HG03045 (cell line): ENCODE data around the gene FOXO3.

Experiments used
- ATAC-seq: cut with Tn5 transposase; IDR thresholded peaks from one replicate; pipeline ENCODE4 v1.9.1; 2021; ENCODE audit warnings: mild to moderate bottlenecking, moderate library complexity; ENCODE audit not compliant: unreplicated experiment

Gene FOXO3

DNA sequence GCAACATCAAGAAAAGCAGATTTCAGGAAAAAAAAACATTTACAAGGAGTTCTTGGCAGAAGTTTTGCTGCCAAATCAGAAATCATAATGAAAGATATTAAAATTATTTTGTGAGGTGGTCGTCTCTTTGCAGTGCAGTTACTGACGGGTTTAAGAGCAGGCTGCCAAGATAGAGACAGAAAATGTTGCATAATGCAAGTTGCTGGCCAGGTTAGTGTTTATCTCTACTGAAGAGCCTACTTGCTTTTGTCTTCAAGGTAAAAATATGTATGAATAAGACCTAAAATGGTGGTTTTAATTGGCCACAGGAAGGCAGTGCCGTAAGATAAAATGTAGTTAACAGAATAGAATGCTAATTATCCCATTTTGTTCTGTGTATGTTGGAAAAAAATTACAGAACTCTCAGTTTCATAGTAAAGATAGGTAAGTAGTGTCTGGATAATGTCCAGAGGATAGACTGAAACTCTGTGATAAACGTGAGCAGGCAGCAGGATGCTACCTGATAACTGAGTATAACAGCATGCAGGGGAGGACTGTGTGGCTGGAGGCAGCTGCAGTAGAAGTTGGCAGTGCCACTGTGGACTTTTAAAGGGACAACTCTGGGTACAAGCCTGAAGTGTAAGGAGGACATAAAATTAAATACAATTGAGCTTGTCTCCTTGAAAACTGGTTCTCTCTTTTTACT is 13.9 kb downstream of the FOXO3 start:
- ATAC-seq: no peak

DNA sequence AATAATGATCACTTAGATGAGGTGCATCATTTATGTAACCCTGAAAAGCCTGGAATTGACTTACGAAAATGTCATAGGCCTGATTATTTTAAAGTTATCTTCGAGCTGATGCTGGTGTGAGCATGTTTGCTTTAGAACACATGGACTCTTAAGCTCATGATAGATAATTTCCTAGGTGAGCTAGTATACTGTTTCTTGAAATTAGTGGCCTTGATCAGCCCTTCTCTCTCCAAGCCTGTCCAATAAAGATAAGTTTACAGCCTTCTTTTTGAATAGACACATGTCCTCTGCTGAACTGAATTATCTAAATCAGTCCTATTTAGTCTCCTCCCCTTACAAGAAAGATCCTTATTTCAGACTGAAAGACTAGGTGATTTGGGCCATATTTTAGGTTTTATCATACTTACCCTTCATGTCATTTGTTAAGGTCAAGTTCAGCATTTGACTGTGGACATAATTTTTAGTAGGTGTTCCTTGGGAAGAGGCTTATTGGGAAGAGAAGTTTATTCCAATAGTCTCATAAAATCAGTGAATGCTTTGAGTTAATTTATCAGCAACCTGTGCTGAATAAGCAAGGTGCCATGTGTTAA is 15.3 kb downstream of the FOXO3 start:
- ATAC-seq: no peak

DNA sequence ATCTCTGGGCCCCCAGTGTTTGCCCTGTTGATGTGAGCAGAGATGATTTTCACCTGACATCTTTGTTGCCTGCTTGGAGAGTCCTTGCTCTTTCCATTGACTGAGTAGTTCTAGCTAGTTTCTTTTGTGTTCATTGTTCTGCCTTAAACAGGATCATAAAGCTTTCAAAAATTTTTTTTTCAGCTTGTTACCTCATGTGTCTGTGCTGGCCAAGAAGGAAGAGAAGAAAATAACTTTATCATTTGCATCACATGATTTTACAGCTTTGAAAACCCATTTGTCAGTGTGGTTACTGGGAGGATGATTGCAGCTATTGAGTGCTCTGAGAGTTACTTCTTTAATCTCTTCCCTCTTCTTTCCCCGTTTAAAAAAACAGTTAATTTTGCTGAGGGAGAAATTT is 16.0 kb downstream of the FOXO3 start:
- ATAC-seq: no peak

DNA sequence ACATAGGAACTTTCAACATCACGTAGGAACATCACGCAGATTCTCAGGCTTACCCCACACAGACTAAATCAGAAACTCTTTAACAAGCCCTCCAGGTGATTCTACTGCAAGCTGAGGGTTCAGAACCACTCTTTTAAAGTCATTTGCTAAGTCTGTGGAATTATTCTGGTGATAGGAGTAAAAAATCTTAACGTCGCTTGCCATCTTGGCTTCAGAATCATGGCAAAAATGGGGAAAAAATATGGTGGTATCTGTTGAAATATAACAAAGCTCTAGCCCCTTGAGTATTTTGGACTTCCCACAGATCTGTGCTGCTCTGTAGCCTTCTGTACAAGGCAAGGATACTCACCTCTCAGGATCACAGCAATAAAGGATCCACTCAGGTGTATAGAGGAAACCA is 17.4 kb downstream of the FOXO3 start:
- no peak for ATAC-seq

DNA sequence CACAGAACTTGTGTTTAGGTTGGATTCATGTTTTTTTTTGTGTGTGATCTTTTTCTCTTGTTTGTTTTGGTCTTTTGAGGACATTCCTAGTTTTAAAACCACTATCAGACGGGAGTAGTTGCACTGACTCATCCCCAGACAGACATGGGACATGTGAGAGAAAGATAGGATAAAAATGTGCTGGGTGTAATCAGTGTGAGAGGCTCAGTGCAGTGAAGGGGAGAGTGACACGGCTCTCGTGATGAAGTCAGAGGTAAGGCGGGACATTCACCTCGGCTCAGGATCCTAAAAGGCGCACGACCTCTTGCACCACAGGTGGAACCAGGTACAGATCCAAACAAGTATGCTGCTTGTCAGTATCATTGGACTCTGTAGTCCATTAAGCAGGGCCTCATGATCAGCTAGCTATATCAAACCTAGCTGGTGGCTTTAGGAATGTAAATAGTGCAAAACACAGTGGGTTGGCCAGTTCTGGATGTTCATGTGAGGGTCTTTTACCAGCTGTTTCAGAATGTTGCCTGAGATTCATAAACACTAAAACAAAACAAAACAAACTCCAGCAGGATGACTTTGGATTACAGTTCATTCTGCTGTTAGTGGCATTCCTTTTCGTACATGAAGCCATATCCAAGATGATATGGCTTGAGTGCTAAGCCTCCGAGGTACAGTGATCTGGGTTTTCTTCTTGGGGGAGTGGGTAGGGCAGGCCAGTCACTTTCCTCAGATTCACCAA is 18.0 kb downstream of the FOXO3 start:
- no peak for ATAC-seq

DNA sequence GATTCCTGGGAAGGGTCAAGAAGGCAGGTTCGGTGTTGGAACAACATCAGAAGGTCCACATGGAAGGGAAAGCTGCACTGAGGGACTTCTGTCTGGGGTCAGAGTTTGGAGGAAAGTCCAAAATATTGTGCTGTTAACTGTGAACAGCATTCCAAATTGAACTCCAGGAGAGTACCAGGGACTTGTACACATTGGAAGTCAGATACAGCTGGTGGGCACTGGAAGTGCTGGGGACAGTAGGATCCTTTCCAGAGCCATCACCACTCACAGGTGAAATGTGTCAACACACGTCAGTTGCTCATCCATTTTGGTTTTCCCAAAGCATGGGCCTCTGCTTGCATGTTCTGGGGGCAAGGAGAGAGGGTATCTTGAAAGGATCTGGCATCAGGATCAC is 18.6 kb downstream of the FOXO3 start:
- ATAC-seq: no peak

DNA sequence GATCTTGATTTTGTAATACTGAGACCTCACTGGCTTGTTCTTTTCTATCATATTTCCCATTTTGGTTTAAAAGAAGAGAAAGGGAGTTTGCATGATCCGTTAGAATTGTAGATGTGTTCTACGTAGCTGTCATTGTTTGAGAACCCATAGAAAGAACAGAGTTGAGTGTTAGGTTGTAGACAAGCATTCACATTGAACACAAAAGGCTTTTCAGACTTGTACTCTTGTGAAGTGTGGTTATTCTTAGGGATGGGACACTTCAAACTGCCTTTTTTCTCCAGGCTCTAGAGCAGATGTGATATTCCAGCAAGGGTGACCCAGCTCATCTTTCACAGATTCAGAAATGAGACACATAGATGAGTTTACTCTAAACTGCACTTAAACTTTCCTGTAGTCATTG is 19.9 kb downstream of the FOXO3 start:
- ATAC-seq: no peak

DNA sequence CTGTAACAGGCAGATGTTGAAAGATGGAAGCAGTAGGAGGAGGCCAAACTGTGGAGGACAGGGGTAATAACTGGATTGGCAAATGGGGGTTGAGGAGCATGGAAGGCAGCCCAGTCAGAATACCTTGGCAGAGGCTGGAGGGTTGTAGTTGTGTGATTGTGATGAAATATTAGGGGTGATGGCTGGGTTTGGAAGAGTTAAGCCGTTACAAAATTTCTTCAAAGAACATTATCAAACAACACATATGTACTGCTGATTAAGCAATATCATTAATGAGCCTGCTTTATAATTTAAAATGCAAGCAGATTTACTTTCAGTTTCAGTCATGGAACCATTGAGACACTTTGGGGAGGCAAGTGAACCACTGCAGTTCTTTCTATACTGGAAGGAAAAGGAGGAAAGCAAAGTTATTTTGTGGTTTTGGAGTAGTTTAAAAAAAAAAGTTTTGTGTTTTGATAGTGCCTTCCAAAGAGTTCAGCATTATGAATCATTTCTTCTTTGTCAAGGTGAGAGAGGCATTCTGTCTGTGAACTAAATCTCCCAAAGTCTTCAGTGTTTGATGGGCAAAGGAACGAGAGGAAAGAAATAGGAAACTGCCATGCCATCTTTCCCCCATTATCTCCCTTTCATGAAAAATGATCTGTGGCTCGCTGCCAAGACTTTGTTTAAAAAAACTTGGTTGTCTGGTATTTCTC is 20.7 kb downstream of the FOXO3 start:
- ATAC-seq: no peak

DNA sequence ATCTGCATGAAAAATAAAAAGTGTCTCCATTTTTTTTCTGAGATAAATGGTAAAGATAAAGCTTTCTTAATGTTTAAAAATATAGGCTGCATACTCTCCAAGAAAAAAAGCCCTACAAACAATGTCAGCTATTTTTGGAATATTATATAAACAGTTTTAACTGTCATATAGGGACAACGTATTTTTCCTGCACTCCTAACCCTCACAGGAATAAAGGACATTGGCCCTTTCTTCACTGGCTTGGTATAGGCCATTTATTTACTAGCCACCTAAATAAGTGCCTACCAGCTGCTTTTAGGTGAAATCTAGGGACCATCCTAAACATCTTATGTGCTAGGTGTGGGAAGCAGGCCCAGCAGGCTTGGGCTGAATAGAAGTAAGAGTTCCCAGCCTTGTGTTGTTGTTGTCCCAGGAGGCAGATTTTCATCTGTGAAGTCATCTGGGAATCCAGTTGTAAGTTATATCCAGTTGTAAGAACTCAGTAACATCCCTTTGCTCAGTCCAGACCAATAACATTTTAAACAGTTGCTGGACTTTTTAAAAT is 21.3 kb downstream of the FOXO3 start:
- ATAC-seq: no peak

DNA sequence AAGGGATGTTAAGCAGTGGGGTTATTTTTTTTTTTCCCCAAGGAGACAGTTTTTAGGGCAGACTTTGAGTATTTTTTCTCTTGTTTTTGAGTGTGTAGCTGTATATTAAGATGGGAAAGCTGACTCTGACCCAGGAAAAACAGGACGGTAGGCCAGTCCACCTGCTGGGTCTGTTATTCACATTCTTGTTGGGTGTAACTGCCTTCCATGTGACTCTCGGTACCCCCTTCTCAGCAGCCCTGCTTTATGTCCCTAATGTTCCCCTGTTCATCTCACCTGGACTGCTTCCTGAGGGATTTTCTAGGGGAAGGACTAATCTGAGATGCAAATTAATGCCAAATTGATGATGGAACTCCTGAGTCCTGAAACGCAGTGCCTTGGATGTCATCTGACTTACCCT is 21.9 kb downstream of the FOXO3 start:
- no peak for ATAC-seq

DNA sequence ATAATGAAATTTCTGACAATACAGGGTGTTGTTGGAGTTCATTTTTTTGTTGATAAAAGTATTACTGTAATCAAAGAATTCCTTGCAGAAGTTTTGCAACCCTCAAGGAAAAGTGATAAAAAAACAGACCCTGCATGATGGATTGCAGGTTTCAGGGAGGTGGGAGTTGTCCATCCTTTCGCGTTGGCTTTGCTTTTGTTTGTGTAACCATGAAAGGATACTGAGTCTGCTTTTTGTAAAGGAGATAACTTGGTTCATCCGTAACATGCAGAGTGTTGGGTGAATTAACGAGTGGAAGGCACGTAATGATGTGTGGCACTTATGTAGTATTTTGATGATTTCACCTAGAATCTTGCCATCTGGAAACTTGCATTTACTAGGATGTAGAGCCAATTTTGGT is 23.6 kb downstream of the FOXO3 start:
- no peak for ATAC-seq

DNA sequence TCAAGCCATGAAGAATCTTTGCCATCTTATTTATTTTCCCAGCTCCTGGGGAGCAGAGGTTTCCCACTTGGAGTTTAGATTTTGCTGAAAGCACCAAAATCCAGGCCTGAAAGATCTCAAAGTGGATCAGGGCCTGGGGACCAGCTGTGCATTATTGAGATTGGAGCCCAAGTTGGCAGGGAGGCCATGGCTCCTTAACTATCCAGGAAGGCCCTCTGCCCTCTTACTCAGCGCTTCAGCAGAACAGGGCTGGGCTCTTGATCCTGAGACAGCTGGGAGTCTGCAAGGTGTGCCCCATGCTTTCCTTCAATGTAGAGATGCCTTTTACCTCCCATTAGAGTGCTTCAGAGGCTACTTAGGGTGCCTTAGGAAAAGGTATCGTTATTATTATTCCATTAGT is 24.6 kb downstream of the FOXO3 start:
- ATAC-seq: no peak

DNA sequence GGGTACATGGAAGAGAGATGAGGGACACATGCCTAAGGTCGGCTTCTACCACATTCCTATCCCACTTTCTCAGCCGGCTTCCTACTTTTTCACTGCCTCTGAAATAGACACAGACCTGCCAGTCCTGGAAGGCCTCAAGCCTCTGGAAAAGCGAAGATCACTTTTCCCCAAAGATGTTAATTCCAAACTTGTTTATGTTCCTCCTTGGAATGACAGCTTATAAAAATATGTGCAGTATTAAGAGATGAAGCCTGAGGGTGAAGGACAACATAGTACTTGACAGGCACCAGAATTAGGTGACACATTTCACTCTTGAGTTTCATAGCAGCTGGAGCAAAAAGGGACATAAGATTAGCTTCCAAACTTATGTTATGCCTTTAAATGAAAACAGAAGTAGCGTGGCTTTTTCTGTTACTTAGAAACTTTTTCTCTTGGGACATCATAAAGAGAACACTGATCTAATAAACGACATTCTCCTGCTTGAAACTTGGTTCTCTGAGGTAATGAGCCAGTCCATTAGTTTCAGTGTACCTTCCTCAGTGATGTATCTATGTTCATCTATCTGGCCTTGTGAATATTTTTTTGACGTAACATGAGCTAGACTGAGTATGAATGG is 25.3 kb downstream of the FOXO3 start:
- ATAC-seq: no peak

DNA sequence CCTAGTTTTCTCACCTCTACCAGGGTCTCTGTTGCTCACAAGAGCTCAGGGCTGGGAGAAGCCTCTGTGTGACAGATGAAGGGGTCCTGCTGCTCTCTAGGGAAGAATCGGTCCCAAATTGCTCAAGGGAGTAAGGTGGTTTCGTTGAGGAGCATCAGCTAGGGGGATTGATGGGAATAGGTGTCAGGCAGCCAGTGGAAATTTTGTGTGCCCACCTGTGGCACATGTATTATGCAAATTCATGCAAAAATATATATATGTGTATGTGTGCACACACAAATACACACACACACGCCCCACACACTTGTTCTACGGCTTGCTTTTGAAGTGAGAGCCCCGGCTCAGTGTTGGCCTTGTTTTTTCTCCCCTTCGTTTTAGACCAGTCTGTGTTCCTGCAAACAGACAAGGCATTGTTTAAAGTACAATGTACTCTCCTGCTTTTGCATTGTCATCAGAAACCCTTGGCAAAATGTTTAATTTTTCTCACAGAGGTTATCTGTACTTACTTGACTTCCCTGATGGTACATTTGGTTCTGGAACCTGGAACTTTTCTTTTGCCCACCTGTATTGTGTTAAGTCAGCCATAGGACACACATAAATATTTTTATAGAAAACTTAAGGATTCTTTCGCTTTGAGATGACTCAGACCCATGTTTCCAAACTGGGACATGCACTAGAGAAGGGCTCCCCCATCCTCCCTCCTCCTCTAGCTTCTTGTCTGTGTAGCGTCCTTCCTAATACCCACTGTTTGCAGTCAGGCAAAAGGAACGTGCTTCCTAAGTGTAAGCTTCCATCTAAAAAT is 26.7 kb downstream of the FOXO3 start:
- ATAC-seq: no peak

DNA sequence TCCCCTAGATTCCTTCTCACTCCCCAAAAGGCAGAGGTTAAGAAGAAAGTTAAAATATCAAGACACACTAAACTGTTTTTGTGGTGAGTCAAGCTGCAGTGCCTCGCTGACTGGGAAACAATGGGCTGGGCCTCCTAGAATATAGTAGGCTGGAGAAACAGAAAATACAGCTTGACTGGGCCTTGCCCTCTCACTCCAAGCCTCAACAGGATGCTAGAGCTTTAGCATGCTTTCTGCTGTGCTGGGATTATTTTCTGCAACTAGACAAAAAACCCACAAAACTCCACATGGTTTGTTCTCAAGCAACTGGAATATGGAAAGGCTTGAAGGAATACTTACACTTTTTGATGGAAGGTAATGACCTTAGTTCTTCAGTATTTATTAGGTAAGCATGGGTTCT is 27.9 kb downstream of the FOXO3 start:
- ATAC-seq: no peak

DNA sequence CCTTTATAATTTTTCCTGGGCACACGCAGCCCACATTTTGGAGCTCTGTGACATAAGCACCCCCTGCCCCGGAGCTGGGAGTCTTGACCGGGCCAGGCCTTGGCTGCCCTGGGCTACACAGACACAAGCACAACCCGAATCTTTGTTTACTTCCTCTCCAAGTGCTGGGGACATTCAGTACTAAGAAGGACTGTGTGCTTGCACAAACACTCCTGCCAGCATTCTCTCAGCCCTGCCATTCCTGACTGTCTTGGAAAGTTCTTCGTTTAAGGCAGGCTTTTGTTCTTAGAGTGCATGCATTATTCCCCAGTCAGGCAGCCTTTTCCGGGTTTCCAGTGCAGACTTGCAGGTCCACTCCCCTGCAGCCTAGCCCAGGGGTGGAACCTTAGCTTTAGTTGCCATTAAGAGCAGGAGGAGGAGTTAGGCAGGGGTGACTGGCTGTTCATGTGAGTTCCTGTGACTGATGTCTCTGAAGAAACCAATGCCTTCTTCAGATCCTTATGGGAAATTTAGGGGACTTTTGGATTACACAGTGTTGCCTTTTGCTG is 28.6 kb downstream of the FOXO3 start:
- no peak for ATAC-seq

DNA sequence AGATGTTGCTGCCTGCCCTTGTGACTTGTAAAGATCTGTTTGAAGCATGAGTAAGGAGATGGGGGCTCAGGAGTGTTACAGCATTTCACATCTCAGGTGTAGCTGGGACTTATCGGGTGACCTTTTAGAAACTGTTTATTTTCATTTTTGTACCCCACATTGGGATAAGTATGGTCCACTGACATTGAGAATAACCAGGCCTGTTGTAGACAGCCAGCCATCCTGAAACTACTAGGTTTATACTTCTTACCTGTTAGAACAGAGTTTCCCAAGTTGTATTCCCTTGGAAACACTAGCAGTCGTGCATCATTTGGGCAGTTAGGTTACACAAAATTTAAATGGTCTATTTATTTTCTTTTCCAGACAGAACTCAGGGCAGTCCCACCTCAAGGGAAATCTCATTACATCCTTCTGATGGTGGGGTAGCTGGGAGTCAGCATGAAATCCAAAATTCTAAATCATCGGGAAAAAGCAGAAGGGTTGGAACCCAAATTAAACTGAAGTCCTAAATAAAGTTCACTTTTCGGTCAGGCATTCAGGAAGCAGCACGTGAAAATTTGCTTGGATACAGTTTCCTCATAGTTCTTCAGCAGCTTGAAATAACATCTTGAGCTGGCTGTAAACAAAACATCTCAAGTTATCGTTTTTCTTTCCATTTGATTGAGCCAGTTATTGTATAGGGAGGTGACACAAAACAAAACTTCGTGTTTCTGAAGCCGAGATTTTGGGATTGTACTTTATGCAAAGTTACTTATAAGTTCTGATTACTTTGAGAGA is 30.5 kb downstream of the FOXO3 start:
- no peak for ATAC-seq

DNA sequence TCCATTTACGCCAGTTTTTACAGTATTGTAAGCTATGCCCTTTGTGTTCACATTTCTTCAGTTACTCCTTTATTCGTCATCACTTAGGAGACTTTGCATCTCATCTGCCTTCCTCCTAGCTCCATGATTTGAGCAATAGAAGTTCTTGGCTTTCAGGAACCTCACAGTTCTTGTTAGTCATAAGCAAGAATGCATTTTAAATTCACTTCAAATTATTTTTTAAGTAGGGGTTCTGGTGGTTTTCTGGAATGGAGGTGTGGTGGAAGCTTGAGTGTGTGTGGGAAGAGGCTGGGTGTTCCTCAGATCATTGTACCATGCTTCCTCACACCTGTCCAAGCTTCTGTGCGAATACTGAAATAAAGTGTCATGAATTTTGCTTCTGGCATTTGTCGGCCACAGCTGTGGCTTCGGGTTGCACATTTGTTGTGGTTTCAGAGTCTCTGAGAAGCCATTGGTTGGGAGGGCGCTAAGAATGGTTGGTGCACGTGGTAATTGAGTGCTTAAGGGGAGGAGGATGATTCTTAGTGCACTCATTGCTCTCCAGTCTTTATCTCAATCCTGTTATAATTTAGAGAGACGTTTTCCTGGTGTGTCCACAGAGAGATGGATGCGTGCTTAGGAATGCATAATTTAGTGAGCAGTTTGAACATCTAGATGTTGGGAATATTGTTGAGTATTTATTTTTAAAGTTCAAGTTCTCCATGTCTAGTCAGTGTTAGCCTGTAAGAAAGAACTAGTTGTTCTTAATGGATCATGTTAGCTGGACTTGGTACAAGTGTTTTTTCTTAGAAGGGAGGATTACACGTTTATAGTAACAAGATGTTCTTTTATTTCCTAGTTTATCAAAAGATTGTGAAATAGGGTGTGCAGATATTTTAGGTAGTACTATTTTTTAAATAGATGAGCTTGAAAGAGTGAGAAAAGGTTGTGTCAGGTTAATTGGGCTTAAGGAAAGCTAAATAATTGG is 31.9 kb downstream of the FOXO3 start:
- ATAC-seq: peak; percentile 84
